Activated T-cell treated with anti-CD3 and anti-CD28 coated beads, Interleukin-2, amount 50 U/mL, for 48 hours (primary cell): ENCODE measurements around the gene SDC1.
"Not testable (repeated sequence)": the region's sequence is repeated elsewhere in the genome, so short reads cannot be mapped to it uniquely, and the experiment has no call there.

Source experiments
- DNase-seq, 2 experiments: peaks; one replicate each; pipeline ENCODE4 v3.0.0-alpha.2; 2020

Gene SDC1

DNA sequence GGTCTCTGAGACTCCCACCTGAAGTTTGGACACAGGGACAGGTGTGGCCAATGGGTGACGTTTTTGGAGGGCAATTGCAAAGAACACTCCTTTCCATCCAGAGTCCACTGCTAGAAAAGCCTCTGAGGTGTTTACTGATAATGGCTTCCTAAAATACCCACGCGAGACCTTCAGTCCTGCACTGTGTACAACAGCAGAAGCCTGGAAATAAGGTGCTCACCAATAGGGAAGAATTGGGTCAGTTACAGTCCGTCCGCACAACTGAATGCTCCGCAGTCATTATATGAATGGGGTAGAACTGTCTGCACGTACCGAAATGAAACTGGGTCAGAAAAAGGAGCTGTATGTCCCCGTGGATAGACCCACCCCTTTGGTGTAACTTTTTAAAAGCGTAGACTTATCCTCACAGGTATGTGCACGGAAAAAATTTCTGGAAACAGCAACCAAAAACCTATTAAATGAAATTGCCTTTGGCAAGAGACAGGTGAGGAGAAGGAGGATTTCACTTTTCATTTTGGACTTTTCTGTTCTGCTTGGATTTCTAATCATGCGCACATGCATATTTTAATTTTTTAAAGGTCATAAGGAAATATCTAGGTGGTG, 29.4 kb downstream of the SDC1 start:
- DNase-seq, result no peak

DNA sequence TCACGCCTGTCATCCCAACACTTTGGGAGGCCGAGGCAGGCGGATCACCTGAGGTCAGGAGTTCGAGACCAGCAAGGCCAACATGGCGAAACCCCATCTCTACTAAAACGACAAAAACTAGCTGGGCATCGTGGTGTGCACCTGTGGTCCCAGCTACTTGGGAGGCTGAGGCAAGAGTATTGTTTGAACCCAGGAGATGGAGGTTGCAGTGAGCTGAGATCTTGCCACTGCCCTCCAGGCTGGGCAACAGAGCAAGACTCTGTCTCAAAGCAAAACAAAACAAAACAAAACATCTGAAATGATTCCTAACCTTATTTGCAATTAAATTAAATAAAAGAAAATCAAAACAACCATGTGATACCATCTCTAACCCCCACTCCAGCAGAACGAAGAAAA, 29.9 kb downstream of the SDC1 start:
- not testable (repeated sequence) for DNase-seq

DNA sequence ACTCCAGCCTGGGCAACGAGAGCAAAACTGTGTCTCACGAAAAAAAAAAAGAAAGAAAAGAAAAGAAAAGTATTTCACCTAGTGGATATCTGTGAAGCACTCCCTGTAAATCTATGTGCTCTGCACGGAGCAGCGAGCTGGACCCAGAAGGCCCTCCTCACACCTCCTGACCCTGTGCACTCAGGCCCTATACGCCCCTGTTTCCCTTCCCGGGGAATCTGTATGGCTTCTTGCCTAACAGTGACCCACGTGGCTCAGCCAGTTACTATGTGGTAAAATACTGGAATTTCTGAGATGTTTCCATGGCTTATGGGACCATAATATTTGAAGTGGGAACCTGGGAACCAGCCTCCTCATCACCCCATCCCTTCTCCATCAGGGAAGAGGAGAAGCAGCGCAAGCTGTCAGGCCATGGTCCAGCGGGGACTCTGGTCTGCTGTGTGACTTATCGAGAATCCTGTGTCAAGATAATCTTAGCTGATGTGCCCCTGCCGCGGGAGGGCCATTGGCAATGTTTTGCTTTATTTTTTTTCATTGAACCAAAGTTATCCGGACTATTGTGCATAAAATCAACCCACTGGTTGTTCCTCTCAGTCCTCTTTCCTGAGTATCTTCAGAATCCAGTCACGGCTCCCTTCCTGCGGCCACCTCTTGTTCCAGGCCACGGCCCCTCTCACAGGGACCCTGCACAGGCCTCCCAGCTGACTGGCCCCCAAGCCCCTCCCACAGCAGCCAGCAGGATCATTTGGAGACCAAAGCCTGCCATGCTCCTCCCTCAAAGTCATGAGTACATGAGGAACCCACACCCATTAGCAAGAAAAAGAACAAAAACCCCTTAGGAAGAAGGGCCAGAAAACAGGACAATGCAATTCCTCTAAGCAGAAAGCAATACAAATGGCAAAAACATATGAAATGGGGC, 30.6 kb downstream of the SDC1 start:
- no peak for DNase-seq

DNA sequence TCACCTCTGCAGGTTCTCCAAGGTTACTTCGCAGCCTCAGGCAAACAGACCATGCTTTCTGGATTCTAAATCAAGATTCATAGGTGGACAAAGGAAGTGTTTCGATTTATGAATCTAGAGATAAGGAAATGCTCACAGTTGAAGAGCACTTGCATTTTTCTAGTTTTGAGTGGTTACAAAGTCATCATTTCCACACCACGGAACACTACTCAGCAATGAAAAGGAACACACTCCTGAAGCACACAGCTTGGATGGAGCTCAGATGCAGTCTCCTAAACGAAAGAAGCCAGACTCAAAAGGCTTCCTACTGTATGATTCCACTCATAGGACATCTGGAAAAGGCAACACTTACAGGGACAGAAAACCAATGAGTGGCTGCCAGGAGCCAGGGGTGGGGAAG, 31.7 kb downstream of the SDC1 start:
- DNase-seq, result no peak

DNA sequence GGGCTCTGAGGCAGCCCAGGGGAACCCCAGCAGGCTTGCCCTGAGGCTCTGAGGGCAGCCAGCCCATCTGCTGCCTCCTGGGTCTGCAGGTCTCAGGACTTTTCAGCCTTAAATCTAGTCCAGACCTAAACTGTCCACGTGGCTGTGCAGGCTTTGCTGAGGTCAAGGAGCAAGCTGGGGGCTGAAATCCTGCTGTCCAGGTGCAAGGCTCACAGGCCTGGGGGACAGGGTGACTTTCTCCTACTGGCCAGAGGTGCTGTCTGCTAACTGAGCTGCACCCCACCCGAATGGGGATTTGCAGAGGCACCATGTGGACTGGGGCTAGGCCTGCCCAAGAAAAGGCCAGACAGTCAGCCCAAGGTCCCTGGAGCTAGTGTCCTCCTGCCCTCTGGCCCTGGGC, 32.1 kb downstream of the SDC1 start:
- no peak for DNase-seq

DNA sequence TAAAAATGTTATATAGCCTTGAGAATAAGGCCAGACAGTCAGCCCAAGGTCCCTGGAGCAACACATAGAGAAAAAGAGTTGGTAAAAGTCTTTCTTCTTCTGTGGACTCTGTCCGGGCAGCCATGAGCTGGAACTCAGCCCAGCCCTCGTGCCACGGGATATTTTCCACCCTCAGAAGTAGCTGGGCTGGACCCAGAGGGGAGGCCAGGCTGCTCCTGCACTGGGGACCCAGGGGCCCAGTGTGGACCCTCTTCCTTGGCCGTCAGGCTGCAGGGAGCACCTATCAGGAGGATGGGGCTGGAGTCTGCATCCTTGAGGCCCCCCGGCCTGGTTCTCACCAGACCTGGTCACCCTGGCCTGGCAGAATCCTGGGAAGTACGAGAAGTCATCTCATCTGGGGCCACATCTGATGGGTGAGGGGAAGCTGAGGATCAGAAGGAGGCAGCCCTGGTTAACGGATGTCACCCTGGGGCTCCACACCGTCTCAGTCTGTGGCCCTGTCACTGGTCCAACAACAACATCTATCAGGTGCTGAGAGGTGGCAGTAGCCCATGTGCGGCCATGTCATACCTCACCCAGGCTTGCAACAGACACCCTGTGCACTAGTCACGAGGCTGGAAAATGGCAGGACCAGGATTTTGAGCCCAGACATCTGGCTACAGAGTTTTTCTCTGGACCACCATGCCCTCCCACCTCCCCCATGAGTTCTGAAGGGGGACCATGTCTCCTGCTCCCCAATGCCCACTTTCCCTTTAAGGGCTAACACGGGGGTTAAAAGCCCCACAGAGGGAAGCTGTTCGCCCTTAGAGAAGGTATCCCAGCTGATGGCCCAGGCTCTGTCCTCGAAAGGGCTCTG, 33.0 kb downstream of the SDC1 start:
- no peak for DNase-seq

DNA sequence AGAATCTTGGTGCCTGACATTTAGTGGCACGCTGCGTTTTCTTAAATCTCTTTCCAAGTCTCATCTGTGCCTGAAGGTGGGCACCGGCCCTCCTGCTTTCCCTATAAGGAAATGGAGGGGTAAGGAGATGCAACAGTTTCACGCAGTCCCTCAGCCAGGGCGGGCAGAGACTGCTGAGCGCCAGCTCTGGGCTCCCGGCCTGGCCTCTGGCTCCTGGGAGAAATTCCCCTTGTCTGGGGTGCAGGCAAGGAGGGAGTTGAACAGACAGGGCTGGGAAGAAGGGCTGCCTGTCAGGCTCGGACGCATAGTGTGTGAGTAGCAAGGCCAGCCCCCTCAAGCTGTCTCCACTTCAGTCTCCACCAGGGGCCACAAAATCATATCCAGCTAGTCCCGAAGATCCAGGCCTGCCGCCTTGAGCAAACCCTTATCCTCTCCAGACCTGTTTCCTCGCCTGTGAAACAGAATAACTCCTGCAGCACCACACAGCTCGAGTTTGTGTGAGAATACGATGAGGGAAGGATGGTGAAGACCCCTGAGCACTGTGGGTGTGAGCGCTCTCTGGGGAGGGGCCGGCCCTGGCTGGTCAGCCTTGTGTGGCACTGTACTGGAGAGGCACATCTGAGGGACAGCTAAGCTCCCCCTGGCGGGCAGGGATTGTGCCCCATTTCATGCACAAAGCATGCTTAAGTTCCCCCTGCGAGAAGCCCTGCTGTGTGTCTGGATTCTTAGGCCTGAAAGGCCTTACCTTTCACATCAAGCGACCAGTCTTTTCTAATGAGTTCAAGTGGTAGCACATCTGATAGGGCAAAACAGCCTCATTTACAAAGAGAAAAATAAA, 33.8 kb downstream of the SDC1 start:
- no peak for DNase-seq

DNA sequence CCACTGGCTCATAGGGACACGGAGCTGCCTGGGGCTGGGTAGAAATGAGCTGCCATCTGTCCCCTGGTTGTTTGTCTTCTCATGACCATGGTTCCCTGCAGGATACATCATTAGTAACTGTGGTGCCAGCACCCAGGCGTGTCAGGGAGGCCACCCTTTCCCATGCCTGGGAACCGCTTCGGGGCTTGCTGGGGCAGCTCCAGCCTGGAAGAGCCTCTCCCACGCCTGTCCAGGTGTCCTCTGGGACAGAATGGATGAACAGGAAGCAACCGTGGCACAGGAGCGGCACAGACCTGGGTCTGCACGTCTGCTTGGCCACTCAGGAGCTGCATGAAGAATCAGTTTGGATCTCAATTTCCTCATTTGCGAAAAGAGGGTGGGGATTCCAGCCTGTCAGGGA, 34.8 kb downstream of the SDC1 start:
- no peak for DNase-seq

DNA sequence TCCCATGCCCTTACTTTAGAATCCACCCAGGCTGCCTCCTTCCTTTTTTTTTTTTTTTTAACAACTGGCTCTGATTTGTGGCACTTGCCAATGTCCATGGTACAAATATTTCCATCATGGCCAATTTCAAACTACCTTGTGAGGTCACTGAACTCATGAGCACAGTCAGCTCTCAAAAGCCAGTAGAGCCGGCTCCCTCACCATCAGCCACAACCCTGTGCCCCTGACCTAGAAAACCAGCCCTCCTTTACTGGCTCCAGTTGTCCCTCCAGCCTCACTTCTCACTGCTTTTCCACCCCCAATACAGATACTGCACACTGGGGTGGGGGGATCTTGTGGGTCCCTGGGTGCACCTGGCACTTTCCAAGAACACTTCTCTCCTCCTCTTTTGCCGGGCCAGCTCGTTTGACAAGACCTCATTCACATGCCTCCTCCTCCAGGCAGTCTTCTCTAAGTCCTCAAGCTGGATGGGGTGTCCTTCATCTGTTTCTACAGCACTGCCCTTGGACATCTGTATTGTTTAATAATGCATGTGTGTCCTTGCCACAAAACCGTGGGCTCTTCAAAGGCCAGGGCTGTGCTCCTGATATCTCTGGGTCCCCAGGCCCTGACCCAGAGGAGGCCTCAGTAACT, 35.5 kb downstream of the SDC1 start:
- DNase-seq, result no peak

DNA sequence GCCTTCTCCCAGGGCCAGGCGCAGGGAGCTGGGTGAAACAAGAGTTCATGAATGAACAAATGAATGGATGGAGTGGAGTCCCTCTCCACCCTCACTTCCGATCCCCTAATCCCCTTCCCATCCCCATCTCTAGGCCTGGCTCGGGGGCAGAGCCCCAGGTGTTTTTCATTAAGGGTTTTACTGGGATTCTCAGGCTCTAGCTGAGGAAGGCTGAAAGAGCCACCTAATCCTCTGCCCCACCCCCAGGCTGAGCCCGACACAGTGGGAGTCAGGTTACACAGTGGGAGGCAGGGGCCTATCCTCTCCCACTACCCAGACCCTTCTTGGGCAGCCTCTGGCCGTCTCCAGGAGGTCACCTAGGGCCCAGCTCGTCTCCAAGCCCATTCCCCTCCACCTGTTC, 36.1 kb downstream of the SDC1 start:
- no peak for DNase-seq

DNA sequence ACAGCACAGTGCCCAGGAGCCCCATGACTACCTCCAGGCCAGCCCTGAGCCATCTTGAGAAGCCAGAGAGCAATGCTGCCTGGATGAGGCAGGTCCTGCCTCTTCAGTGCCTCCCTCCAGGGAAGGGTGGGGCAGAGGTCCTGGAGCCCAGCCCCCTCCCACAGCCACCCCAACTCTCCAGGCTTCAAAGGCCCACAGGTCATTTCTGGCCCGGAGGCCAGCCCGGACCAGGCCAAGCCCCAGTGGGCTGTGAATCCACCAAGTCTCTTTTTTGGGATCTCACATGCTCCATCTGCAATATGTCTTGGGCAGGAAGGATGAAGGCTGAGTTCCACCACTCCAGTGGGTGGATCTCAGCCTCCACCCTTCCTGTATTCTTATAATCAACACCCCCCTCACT, 36.7 kb downstream of the SDC1 start:
- DNase-seq, result no peak

DNA sequence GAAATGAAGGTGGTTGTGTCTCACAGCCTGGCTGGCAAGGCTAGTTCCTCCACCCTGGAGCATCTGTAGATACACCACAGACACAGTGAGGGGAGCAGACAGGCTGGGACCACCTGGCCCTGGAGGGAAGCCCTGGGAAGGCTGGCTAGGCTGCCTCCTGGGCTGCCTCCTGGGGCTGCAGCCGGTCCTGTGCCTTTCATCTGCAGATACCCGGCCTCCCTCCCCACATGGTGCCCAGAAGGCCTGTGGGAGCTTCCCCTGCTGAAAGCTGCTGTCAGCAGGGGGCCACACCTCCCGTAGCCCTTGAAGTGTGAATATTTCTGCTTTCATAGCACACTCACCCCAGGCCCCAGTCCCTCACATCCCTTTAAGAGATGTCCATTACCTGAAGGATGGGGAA, 37.6 kb downstream of the SDC1 start:
- DNase-seq, result no peak

DNA sequence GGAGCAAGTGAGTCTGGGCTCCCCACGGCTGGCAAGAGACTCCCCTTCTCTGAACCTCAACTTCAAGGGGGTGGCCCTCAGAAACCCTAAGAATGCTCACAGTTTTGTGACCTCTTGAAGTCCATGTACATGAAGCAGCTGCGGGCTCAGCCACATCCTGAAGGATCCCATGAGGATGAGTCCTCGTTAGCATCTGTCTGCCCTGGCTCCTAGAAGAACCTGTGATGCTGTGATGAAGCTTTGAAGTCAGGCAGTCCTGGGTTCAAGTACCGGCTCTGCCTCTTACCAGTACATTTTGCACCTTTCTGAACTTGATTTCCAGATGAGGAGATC, 38.1 kb downstream of the SDC1 start:
- DNase-seq, result no peak

DNA sequence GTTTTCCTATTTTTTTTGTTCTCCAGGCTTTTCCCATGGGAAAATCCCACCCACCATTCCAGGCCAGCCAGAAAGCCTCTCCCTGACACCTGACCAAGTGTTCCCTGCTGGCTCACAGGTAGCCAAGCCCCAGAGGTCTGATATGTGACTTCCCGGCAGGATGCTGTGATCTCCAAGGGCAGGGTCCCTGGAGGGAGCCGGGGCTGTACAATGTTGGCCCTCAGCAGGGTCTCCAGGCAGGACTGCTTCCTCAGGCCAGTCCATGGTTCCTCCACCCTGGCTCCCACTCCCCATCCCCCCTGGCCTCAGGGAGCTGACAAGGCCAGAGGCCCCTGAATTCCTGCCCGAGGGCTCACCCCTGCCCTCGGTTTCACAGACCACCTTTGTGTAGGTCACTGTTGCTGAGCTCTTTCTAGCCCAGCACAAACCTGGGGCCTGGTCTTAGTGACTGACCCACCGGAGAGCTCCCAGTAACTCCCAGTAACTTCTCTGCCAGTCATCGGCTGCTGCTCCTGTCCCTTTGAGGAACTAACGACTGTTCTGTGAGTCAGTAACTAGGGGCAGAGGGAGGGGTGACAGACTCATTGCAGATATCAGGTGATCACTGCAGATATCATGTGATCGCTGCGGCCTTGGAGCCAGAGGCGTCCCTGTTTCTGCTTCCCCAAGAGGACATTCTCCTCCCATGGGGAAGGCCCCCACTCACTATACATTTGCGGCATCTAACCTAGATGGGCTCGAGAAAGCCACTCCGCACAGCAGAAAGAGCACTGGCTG, 38.7 kb downstream of the SDC1 start:
- no peak for DNase-seq

DNA sequence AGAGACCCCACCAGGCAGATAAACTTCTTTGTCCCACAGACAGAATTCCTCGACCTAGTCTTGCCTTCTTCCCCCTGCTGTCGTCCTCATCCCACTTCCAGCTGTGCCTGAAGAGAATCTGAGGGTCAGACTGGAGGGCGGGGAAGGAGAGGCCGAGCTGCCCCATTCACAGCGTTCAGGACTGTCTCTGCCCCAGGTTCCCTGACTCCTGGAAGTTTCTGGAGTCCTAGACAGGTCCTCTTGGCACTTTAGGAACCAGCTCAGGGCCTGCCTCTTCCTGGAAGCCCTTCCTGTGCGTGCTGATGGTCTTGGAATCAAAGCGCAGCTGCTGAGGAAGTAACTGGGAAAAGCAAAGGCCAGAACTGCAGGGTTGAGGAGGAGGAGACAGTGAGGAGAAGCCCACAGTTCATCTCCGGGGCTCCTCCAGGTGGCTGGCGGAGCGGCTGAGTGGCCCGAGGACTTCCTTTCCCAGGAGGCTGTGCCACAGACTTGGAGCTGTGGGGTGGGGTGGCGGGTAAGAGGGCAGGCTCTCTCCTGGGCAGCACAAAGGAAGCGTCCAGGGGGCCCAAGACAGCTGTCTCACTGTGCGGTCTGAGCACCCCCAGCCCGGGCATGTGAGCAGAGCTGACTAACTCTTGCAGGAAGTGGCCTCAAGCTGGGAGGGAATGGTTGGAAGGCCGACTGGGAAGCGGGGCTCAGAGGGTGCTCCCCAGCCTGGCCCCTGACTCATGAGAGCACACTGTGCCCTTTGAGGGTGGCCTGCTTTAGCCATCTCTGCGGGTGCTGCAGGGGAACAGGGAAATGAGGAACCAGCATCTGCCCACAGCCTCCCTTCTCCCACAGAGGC, 39.5 kb downstream of the SDC1 start:
- no peak for DNase-seq

DNA sequence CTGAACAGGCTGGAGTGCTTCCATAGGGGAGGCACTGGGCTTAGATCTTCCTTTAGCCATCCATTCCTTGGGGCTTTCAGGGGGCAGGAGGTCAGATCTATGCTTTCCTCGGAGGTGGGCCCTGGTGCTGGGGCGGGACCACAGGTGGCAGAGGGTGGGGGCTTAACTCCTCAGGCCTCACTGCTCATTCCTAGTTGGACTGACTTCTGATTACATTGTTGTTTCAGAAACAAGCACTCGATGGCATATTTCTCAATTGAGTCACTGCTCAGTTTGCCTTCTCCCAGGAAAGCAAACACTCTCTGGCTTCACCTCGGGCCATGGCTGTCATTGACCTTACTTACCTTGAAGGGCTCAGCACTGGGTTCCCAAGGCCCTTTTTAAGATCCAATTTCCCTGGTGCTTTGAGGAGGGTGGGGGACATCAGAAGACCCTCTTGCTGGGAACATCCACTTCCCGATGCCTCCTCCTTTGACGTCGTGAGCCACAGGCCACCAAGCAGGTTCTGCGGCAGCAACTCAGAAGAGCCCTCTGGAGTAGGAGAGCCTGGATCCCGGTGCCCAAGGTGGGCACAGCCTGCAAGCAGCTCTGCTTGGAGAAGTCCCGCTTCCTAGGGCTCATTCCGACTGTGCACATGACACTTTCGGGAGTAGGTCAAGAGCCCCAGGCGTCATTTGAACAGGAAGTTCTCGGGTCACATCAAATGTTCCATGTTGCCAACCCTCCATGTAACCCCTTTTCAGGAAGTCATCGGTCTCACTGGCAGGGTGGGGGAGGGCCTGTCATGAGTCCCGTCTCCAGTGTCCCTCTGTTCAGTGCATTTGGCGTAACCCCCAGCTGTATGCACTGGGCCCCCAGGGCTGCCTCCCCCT, 40.6 kb downstream of the SDC1 start:
- no peak for DNase-seq

DNA sequence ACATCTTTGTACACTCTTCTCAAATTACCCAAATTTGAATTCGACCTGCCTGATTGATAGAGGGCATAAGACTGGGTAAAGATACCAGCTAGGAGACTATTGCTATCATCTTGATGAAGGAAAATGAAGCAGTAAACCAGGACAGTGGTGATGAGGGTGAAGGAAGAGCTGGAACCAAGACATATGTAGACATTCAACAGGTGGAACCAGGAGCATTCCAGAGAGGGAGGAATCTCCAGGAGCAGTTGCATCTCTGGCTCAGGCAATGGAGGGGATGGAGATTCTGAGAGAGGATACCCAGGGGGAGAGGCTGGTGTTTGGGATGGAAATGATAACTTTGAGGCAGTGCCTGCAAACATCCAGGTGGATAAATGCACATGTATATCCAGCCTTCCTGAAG, 41.6 kb downstream of the SDC1 start:
- DNase-seq, result no peak

DNA sequence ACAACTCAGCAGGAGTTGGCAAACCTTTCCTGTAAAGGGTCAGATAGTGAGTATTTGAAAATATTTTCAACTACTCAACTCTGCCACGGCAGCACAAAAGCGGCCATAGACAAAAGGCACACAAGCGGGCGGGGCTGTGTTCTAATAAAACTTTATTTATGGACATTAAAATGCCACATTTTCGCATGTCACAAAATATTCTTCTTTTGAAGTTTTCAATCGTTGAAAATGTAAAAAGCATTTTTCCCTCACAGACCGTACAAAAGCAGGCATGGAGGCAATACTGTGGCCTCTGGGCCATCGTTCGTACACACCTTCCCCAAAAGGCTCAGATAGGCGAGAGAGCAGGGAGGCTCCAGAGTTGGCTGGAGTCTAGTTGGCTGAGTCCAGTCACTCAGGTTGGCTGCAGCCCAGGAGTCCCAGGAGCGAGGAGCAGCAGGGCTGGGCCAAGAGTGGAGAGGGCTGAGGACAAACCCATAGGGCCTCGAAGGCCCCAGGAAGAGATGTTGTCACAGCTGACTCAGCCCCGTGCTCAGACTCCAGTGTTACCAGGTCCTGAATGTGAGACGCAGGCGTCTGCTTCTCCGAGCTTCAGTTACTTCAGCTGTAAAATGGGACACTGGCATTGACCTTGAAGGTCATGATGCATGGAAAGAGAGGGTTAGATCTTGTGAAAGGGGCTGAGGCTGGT, 42.5 kb downstream of the SDC1 start:
- DNase-seq, result no peak

DNA sequence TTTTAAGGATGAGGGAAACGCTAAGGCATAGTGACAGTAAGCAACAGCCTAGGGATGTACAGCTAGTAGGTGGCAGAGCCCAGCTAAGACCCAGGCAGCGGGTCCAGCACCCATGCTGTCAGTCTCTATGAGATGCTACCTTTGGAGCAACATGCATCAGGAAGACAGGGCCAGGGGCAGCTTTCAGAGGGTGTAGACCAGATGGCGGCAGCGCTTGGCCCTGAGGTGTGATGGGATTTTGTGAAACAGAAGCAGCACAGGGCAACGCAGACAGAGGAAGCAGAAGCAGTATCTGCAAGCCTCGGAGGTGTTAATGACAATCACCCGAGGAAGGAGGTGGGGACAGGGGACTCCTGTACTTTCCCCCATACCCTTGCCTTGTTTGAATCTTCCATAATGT, 43.2 kb downstream of the SDC1 start:
- no peak for DNase-seq
